ENCODE data around the gene C1orf141.
"Not testable (repeated sequence)": the region's sequence is repeated elsewhere in the genome, so short reads cannot be mapped to it uniquely, and the experiment has no call there.

The C1orf141 gene

GRCh38 chr1:67141832-67142231 is 7.1 kb upstream of the C1orf141 start:
- not testable (repeated sequence) for DNase-seq

GRCh38 chr1:67140460-67140859 is 5.7 kb upstream of the C1orf141 start:
- no peak for DNase-seq

- DNase-seq: no peak
Observed at GRCh38 chr1:67138813-67139499, 4.2 kb upstream of the C1orf141 start.

GRCh38 chr1:67137307-67137753 is 2.6 kb upstream of the C1orf141 start:
- no peak for DNase-seq

GRCh38 chr1:67135354-67135753 is 584 bp upstream of the C1orf141 start:
- DNase-seq: peak; percentile 33

- no peak for DNase-seq
Observed at GRCh38 chr1:67133177-67133576, 1.6 kb downstream of the C1orf141 start.

- no peak for DNase-seq
Observed at GRCh38 chr1:67130673-67131072, 4.1 kb downstream of the C1orf141 start.

- DNase-seq: no peak
Observed at GRCh38 chr1:67126974-67127373, 7.8 kb downstream of the C1orf141 start.

GRCh38 chr1:67126111-67126746 is 8.5 kb downstream of the C1orf141 start:
- DNase-seq: no peak

- no peak for DNase-seq
Observed at GRCh38 chr1:67124455-67124854, 10.3 kb downstream of the C1orf141 start.

GRCh38 chr1:67120855-67121619 is 13.7 kb downstream of the C1orf141 start:
- DNase-seq: no peak

- DNase-seq: no peak
Observed at GRCh38 chr1:67118646-67119045, 16.1 kb downstream of the C1orf141 start.

GRCh38 chr1:67118191-67118590 is 16.6 kb downstream of the C1orf141 start:
- no peak for DNase-seq

- no peak for DNase-seq
Observed at GRCh38 chr1:67114162-67114561, 20.6 kb downstream of the C1orf141 start.

- no peak for DNase-seq
Observed at GRCh38 chr1:67110352-67110751, 24.4 kb downstream of the C1orf141 start.

- no peak for DNase-seq
Observed at GRCh38 chr1:67105508-67105907, 29.3 kb downstream of the C1orf141 start.

GRCh38 chr1:67103548-67103947 is 31.2 kb downstream of the C1orf141 start:
- DNase-seq: no peak

GRCh38 chr1:67100833-67101232 is 33.9 kb downstream of the C1orf141 start:
- DNase-seq: no peak

- DNase-seq: no peak
Observed at GRCh38 chr1:67097305-67097704, 37.5 kb downstream of the C1orf141 start.

- DNase-seq: no peak
Observed at GRCh38 chr1:67094191-67094590, 40.6 kb downstream of the C1orf141 start.

- DNase-seq: no peak
Observed at GRCh38 chr1:67089685-67090208, 45.0 kb downstream of the C1orf141 start.

GRCh38 chr1:67088440-67088839 is 46.3 kb downstream of the C1orf141 start:
- DNase-seq: no peak

- no peak for DNase-seq
Observed at GRCh38 chr1:67085326-67085725, 49.4 kb downstream of the C1orf141 start.
